Stimulated activated CD8-positive, alpha-beta memory T cell treated with anti-CD3 and anti-CD28 coated beads, Interleukin-4, amount 100 ng/mL, for 48 hours (primary cell): ENCODE results near the gene TNFRSF18.

Experiments used
- DNase-seq: peaks from one replicate; pipeline ENCODE4 v3.0.0-alpha.2; 2020

Gene TNFRSF18

DNA sequence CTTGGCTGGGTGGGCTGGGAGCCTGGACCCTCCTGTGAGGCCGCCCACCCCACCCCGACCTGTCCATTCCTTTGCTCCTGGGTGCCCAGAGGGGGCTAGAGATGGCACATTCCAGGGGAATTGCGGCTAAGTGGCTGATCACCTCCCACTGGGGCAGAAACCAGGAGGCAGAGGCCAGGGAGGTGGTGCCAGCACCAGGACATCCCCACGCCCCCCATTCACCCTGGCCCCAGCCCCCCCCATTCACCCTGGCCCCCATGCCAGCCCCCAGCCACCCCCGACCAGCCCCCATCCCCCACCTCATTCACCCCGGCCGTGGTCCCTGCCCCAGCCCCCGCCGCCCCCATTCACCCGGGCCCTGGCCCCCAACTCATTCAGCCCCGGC is 33.9 kb upstream of the TNFRSF18 start:
- no peak for DNase-seq

DNA sequence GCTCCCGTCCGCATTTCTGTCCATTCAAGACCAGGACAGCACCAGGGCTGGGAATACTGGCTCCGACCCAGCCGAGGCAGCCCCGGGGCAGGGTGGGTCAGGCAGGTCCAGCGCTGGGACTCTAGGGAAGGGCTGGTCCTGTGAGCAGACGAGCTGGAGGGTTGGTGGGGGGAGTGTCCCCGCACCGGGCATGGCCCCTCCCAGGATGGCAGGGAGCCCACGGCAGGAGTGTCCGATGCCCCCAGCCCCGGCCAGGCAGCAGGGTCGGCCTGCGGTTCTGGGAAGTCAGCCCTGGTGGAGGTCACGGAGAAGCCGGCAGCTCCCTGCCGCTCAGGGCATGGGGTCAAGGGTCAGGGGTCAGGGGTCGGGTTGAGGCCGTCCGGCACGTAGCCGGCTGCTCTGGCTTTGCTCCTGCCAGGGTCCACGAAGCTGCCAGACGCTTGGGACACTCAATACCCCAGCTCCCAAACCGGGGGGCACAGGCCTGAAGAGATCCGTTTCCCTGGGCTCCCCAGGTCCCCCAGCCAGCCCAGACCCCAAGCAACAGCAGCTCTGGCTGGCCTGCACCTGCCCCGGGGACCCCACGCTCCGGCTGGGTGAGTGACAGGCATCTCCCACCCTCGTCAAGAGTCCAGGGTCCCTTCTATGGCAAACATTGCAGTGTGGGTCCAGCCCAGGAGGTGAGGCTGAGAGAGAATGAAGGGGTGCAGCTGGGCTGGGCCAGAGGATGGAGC is 33.4 kb upstream of the TNFRSF18 start:
- no peak for DNase-seq

DNA sequence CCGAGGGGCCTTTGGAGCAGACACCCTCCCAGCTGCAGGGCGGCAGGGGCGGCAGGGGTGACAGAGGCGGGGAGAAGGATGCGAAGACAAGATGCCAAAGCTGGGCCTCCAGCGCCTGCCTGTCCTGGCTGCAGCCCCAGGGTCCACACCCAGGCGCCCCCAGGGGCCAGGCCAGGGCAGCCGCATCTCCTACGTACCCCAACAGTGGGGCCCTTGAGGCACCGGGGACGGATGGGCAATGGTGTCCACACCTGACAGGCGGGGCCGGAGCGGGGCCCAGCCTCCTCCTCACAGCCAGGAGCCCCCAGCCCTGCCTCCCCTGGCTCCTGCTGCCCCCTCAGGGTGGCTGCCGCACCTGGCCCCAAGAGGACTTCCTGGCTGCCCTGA is 32.8 kb upstream of the TNFRSF18 start:
- no peak for DNase-seq

DNA sequence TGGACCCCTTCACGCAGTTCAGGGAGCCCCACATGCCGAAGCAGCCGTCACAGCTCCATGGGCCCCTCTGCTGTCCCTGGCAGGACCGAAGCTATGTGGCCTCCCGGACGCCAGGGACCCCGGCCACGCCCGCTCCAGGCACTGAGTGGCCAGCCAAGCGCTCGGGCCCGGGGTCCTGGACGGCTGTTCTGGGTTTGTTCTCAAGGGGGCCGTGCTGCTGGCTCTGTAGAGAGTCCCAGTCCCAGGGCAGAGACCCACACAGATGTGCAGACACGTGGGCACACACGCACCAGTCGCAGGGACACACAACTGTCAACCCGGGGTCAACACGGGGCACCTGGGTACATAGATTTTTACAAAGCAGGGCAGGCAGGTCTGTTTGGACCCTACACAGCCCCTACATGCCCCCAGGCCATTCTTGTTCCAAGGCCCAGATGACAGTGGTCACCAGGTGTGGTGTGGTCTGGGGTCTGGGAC is 32.3 kb upstream of the TNFRSF18 start:
- no peak for DNase-seq

DNA sequence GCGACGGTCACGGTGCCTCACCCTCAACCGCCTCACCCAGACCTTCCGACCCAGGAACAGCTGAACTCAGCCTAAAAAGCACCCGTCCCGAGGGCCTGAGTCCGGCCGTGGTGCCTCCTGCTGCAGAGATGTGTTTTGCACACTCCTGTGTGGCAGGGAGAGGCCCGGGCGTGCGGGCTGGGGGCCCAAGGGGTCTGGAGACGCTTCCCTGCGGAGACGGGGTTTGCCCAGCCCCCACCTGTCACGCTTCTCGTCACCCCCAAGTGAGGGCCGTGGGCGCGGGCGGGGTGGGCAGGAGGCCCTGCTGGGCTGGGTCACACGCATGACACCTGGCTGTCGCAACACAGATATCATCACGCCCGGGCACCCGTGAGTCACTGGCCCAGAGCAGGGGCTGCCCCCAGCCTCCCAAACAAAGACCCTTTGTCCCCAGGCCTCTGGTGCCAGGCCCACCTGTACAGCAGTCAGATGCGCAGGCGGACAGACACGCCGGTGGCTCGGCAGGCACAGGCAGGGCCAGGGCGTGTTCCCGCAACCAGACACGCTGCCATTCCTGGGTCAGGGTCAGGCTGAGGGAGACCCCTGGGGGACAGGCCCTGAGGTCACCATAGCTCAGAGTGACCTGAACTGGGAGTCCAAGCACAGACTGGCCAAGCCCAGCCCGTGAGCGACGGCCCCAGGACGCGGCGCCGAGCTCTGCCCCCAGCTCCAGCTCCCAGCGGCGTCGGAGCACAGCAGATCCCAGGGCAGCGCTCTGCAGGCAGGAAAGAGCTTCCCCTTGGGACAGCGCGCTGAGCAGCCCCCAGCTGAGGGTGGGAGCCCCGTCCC is 31.7 kb upstream of the TNFRSF18 start:
- DNase-seq, result peak; percentile 48

DNA sequence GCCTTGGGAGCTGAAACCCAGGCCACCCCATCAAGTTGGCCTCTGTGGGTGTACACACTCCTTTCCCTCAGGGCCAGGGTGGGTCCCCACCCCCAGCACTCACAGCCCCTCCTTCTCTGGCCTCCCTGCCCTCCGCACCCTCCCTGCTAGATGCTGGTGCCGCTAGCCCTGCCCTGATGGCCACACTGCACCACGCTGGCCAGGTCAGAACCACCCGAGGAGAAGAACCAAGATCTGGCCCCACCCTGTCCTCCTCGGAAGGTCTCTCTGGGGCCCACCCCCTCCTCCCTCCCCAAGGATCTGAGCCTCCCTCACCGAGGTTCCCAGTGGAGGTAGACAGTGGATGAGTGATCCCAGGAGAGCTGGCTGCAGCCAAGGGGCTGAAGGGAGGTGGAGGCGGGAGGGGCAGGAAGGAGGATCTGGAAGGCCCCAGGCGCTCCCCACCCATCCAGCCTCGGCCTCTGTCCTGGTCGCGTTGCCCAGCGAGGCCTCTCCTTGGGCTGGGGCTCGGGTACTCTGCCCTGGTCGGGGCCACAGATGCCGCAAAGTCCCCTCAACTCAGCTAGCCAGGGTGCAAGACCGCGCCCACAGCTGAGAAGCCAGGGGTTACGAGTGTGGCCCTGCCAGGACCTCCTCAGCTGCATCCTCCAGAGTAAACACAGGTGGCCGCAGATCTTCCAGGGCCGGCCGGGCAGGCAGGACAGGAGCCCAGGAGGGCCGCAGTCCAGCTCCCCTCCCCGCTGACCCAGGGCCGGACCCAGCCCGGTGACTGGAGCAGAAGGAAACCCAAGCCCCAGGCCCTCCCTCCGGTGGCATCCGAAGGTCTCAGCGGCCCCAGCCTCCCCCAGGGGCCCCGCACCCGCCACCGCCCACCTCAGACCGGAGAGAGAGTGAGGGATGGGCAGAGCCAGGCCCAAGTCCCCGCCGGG is 30.8 kb upstream of the TNFRSF18 start:
- DNase-seq, result no peak

DNA sequence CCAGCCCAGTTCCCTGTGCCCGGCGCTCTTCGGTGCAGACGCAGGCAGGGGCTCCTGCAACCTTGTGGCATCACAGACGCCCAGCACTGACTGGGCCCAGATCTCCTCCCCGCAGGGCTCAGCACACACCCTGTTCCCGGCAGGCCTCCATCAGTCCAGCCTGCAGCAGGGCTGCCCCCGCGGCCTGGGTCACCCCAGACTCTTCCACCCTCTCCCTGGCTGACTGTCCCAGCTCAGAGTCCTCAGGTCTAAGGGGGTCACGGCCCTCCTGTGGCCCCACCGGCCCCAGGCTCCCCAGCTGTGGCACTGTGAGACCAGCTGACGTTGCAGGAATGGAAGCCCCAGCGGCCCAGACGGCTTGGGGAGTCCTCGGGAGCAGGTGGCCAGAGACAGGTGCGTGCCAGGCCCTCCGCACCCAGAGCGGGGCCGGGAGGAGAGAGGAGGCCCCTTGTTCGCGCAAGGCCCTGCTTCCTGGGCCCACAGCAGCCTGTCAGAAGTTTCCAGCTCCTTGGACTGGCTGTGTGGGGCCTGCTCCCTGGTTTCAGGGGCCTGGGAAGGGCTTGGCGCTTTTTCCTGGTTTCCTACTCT is 29.9 kb upstream of the TNFRSF18 start:
- no peak for DNase-seq

DNA sequence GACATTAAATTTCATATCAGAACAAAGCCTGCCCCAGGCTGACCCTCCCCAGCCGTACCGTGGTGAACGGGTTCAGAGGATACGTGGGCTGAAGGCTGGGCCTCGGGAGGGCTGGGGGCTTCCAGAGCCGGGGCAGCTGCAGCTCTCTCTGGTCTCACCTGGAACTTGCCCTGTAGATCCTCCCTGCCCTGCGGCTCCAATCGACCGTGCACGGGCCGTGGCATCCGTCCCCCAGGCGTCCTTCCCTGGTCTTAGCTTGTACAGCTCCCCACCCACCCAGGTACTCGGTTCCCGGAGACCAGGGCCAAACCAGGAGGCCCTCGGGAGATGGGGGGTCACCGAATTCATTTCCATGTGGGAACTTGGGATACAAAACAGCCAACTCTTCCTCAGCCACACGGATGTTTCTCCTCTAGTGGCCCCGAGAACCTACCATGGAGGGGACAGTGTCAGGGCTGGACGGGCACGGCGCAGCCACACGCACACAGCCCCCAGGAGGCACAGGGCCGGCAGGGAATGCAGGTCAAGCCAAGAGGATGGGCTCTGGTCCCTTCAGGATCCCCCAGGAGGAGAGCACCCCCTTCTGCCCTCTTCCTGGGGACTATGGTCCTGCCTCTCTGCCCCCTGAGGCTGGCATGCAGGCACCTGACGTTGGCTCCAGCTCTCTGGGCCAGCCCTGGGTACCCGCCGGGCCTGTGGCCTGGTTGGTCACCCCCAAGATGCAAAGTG is 28.8 kb upstream of the TNFRSF18 start:
- DNase-seq, result no peak

DNA sequence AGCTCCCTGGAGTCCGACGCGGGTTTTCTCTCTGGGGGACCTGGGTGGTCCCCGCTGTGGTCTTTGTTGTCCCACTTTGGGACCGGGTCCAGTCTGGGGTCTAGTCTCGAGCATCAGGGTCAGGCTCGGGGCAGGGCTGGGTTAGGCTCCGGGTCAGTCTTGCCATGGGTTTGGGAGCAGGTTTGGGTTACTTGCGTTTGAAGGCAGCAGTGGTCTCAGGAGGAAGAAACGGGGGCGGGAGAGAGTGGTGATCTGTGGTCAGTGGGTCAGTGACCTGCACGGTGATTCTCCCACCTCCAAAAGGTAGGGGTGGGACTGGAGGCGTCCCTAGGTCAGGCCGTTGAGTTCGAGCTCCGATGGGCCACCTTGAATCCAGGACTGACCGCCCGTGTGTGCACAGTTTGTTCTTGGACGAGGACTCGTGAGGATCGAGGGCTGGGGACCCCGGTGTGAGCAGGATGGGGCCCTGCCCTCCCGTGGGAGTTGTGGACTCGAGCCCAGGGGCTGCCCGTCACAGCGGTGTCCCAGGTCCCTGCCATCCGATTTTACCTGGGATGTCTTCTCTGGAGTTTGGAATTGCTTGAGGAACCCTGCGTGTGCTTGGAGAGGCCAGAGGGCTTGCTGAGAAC is 27.9 kb upstream of the TNFRSF18 start:
- no peak for DNase-seq

DNA sequence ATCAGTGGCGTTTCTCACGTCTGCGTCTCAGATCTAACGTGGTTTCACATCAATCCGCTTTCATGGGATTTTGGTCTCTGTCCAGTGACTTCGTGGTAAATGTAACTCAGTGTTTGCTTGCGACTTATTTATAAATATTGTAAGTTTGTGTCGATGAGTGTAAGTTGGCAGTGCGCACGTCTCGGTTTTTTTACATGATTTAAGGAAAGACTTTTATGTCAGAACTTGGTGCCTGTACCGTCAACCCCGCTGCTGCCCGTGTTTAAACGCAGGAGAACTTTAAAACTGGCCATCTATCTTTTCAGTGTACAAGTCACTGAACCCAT is 27.1 kb upstream of the TNFRSF18 start:
- DNase-seq, result no peak

DNA sequence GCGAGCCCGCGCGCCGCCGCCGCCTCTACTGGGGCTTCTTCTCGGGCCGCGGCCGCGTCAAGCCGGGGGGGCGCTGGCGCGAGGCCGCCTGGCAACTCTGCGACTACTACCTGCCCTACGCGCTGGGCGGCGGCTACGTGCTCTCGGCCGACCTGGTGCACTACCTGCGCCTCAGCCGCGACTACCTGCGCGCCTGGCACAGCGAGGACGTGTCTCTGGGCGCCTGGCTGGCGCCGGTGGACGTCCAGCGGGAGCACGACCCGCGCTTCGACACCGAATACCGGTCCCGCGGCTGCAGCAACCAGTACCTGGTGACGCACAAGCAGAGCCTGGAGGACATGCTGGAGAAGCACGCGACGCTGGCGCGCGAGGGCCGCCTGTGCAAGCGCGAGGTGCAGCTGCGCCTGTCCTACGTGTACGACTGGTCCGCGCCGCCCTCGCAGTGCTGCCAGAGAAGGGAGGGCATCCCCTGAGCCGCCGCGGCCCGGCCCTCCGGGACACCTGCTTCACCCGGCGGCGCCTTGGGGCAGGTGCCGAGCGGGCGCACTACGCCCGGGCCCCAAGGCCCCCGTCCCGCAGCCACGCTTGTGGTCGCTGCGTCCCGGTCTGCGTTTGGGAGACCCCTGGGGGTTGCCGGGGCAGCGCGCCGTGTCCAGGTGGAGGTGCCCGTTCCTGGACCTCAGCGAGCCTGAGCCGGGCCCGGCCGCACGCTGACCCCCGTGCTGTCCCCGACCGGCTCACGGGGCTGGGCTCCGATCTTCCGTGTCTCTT is 26.6 kb upstream of the TNFRSF18 start:
- DNase-seq, result no peak

DNA sequence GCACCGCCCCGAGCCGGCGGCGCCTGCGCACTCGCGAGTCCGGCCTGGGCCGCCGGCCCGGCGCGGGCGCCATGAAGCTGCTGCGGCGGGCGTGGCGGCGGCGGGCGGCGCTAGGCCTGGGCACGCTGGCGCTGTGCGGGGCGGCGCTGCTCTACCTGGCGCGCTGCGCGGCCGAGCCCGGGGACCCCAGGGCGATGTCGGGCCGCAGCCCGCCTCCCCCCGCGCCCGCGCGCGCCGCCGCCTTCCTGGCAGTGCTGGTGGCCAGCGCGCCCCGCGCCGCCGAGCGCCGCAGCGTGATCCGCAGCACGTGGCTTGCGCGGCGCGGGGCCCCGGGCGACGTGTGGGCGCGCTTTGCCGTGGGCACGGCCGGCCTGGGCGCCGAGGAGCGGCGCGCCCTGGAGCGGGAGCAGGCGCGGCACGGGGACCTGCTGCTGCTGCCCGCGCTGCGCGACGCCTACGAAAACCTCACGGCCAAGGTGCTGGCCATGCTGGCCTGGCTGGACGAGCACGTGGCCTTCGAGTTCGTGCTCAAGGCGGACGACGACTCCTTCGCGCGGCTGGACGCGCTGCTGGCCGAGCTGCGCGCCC is 25.9 kb upstream of the TNFRSF18 start, which contains the start of gene B3GALT6:
Gene B3GALT6, plus strand, starts transcription at position 30 of the 588 bp plus-strand sequence. Its CDS starts 42 bp downstream, at position 72.
- no peak for DNase-seq

DNA sequence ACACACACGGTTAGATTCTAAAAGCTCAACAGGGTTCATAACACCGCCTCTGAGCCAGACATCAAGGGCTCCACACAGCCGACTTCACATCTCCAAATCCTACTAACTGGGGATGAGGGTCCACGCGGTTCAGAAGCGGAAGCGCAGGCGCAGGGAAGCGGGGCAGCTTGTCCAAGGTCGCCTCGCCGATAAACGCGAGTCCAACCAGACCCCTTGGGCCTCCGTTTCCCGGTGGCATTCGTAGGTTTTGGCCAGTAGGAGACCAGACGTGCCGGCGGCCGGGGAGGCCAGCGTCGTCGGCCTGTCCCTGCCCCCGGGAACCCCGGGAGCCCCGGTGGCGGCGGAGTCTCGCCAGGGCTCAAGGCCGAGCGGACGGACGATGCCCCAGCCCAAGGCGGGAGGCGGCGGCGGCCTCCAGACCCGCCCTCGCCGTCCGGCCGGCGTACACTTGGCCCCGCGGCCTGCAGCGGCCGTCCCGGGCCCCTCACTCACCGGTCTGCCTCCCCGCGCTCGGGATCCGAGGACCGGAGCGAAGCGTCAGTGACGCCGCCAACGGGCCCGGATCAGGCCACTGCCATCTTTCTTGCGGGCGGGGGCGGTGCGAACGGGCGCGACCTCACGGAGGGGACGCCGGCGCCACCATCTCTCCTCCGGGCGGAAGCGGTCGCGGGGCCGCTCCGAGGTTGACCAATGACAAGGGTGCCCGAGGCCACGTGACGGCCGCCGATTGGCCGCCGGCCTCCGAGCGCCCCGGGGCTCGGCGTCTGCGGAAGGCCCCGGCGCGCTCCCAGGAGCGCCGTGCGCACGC is 25.2 kb upstream of the TNFRSF18 start, which contains the start of gene SDF4:
Gene SDF4, minus strand, starts transcription at position 602 of the 808 bp plus-strand sequence. CDS start 3,229 bp downstream, outside the sequence.
- DNase-seq, result peak; percentile 97

DNA sequence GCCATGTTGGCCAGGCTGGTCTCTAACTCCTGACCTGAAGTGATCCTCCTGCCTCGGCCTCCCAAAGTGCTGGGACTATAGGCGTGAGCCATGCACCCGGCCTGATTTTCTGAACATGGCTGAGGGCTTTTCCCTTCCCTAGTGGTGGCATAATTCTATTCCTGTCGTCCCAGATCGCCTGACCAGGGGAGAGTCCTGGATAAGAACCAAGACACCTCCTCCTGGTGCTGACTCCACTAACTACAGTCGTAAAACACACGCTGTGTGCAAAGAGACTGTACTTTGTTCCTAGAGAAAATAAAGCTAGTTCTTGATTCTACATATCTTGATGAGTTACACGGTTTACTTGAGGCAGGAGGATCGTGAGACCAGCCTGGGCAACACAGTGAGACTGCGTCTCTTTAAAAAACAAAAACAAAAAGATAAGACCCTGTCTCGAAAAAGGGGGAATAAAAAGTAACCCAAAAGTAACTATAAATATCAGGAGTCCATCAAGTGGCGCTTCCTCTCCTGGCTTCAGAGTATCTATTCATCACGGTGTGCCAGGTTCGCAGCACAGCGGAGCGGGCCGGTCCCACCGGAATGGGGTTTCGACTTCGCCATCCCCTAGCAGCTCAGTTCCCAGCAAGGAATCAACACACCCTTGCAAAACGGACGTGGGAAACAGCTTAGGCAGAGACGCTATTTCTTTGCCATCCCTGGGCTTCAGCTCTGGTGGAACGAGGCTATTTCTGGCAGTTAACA is 24.4 kb upstream of the TNFRSF18 start:
- no peak for DNase-seq

DNA sequence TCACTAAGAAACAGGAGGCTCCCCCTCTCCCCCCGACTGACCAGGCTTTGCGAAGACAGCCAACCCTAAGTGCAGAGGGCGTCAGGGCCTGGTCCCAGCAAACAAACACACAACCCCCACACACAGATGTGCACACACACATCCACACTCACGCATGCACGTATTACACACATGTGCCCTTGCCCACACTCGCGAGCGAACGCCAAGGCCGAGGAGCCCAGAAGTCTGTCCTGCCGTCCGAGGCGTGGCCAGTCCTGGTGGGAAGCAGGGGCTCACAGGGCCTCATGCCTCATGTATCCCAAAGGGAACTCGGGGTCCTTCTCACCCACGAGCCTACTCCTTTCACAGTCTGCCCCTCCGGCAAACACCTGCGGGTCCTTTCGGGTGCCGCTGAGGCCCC is 23.4 kb upstream of the TNFRSF18 start:
- DNase-seq, result no peak

DNA sequence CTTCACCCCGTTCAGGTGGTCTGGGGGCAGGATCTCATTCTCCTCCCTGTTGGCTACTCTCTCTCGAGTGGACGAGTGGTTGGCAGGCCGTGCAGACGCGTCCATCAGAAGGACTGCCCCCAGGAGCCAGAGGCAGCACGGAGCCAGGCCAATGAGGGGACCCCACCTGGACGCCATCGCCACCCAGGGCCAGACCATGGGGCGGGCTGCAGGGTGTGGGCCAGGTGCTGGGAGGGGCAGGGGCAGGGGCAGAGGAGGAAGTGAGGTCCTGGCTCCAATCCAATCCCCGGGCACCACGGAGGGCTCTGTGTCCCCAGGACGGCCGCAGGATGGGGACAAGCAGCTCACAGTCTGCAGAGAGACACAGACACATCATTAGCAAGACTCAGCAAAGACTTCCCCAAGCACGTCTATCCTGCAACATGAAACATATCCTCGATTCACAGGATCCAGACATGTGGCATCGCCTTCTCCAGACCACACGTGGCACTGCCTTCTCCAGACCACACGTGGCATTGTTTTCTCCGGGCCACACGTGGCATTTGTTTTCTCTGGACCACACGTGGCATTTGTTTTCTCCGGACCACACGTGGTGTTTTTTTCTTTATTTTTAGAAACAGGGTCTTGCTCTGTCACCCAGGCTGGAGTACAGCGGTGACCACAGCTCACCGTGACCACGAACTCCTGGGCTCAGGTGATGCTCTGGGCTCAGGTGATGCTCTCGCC is 22.4 kb upstream of the TNFRSF18 start:
- DNase-seq, result no peak

DNA sequence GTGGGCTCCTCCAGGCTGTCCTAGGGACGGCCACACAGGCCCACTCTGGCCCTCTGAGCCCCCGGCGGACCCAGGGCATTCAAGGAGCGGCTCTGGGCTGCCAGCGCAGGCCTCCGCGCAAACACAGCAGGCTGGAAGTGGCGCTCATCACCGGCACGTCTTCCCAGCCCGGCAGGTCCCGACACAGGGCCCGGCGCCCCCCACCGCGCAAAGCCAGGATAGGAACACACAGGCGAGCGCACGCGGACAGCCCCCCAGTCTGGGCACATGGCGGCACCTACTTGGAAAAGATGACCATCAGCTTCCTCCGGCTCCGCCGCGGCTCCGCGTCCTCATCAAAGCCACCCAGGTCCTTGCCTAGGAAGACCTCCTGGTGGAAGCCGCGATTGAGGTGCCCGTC is 21.8 kb upstream of the TNFRSF18 start:
- DNase-seq, result no peak

DNA sequence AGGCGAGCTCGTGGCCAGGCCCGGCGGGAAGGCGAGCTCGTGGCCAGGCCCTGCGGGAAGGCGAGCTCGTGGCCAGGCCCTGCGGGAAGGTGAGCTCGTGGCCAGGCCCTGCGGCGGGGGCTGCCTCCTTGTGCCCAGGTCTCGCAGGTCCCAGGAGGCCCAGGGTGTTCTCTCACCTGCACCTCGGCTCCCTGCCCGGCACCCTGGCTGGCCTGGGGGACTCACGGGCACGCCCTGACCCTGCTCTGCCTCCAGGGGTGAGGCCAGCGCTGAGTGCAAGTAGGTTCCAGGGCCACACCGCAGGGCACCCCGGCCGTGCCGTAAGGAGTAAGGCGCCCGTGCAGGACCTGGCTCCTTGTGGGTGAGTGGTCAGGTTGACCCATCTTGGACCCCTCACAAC is 21.0 kb upstream of the TNFRSF18 start:
- DNase-seq, result no peak
